Measurements from ENCODE around the gene NCK2.

Gene NCK2

GRCh38 chr2:105903051-105903674 lies 158.5 kb downstream of the NCK2 start:
- DNase-seq = no peak

- DNase-seq = no peak
Measured at GRCh38 chr2:105904938-105905337, 160.2 kb downstream of the NCK2 start.

- no peak for DNase-seq
Measured at GRCh38 chr2:105906481-105906880, 161.8 kb downstream of the NCK2 start.

- DNase-seq = no peak
Measured at GRCh38 chr2:105907184-105907583, 162.5 kb downstream of the NCK2 start.

- no peak for DNase-seq
Measured at GRCh38 chr2:105909215-105909614, 164.5 kb downstream of the NCK2 start.

- DNase-seq = no peak
Measured at GRCh38 chr2:105910497-105911238, 166.0 kb downstream of the NCK2 start.

GRCh38 chr2:105911425-105911824 lies 166.7 kb downstream of the NCK2 start:
- DNase-seq = no peak

GRCh38 chr2:105912081-105912480 lies 167.4 kb downstream of the NCK2 start:
- no peak for DNase-seq

GRCh38 chr2:105915005-105915558 lies 170.4 kb downstream of the NCK2 start:
- DNase-seq = no peak

GRCh38 chr2:105917226-105917625 lies 172.5 kb downstream of the NCK2 start:
- no peak for DNase-seq

- no peak for DNase-seq
Measured at GRCh38 chr2:105917688-105918087, 173.0 kb downstream of the NCK2 start.

- no peak for DNase-seq
Measured at GRCh38 chr2:105919191-105919811, 174.6 kb downstream of the NCK2 start.

GRCh38 chr2:105919826-105920225 lies 175.1 kb downstream of the NCK2 start:
- peak; percentile 55 for DNase-seq

GRCh38 chr2:105924271-105924670 lies 179.6 kb downstream of the NCK2 start:
- no peak for DNase-seq

- no peak for DNase-seq
Measured at GRCh38 chr2:105924932-105925331, 180.2 kb downstream of the NCK2 start.

- DNase-seq = no peak
Measured at GRCh38 chr2:105925390-105925789, 180.7 kb downstream of the NCK2 start.

GRCh38 chr2:105926960-105927678 lies 182.4 kb downstream of the NCK2 start:
- DNase-seq = no peak

GRCh38 chr2:105928086-105928485 lies 183.4 kb downstream of the NCK2 start:
- DNase-seq = no peak

GRCh38 chr2:105928563-105928962 lies 183.9 kb downstream of the NCK2 start:
- no peak for DNase-seq

GRCh38 chr2:105929516-105929915 lies 184.8 kb downstream of the NCK2 start:
- no peak for DNase-seq

GRCh38 chr2:105932582-105932981 lies 187.9 kb downstream of the NCK2 start:
- no peak for DNase-seq

- DNase-seq = no peak
Measured at GRCh38 chr2:105933906-105934305, 189.2 kb downstream of the NCK2 start.

- DNase-seq = no peak
Measured at GRCh38 chr2:105934467-105934866, 189.8 kb downstream of the NCK2 start.
